ENCODE measurements around the gene ZNF212.

DNA sequence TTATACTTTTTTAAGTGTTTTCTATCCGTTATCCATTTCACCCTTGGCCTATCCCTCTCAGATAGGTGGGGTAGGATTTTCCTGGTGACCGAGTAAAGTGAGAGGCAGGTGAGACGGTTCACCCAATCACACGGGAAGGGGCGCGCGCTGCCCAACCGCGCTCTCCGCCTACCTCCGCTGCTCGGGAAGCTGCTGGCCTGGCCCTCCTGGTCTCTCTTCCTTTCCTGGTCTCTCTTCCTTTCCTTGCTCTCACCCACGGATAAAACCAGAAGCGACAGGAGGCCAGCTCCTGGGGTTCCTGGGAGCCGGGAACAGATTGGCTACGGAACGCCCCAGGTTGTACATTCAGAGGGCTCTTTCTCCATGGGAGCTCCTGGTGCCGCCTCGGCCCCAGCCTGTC, 14.3 kb upstream of the ZNF212 start:
- no peak for TF ChIP-seq POLR2A (IDR thresholded peaks at IDR 0.05)
- TF ChIP-seq, protein P1, sequence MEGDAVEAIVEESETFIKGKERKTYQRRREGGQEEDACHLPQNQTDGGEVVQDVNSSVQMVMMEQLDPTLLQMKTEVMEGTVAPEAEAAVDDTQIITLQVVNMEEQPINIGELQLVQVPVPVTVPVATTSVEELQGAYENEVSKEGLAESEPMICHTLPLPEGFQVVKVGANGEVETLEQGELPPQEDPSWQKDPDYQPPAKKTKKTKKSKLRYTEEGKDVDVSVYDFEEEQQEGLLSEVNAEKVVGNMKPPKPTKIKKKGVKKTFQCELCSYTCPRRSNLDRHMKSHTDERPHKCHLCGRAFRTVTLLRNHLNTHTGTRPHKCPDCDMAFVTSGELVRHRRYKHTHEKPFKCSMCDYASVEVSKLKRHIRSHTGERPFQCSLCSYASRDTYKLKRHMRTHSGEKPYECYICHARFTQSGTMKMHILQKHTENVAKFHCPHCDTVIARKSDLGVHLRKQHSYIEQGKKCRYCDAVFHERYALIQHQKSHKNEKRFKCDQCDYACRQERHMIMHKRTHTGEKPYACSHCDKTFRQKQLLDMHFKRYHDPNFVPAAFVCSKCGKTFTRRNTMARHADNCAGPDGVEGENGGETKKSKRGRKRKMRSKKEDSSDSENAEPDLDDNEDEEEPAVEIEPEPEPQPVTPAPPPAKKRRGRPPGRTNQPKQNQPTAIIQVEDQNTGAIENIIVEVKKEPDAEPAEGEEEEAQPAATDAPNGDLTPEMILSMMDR (IDR thresholded peaks at IDR 0.05) = no peak

Measured in esophagus squamous epithelium (tissue), 4 donors.